Measurements from ENCODE around the gene RNF144A.

GRCh38 chr2:6946722-6947121, 29.5 kb downstream of the RNF144A start:
- no peak for TF ChIP-seq CTCF (IDR thresholded peaks at IDR 0.05; ENCODE audit: low read depth, low read length)
- TF ChIP-seq POLR2A (IDR thresholded peaks at IDR 0.05; ENCODE audit: extremely low read depth, insufficient read length): no peak
- TF ChIP-seq, protein P1, sequence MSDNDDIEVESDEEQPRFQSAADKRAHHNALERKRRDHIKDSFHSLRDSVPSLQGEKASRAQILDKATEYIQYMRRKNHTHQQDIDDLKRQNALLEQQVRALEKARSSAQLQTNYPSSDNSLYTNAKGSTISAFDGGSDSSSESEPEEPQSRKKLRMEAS (IDR thresholded peaks at IDR 0.05; ENCODE audit: low read depth, low read length): no peak
- no peak for TF ChIP-seq MYC (IDR thresholded peaks at IDR 0.05; ENCODE audit: low read depth, low read length)

Measured in NB4 (cell line).